BLaER1 (cell line): ENCODE measurements around the gene NTM.

ENCODE experiments used
- H3K27ac ChIP-seq: shearing (Covaris generic); formaldehyde crosslinking; 2 replicates; pipeline ENCODE4 v1.8.1; 2022
- H3K27me3 ChIP-seq: shearing (Covaris generic); formaldehyde crosslinking; 2 replicates; pipeline ENCODE4 v1.8.1; 2022
- H3K36me3 ChIP-seq: shearing (Covaris generic); formaldehyde crosslinking; 2 replicates; pipeline ENCODE4 v1.8.1; 2022
- H3K4me1 ChIP-seq: shearing (Covaris generic); formaldehyde crosslinking; 2 replicates; pipeline ENCODE4 v1.8.1; 2022
- H3K4me2 ChIP-seq: shearing (Covaris generic); formaldehyde crosslinking; 2 replicates; pipeline ENCODE4 v1.8.1; 2022
- H3K4me3 ChIP-seq: shearing (Covaris generic); formaldehyde crosslinking; 2 replicates; pipeline ENCODE4 v1.8.1; 2022
- H3K9ac ChIP-seq: shearing (Covaris generic); formaldehyde crosslinking; 2 replicates; pipeline ENCODE4 v1.8.1; 2022
- H3K9me3 ChIP-seq: shearing (Covaris generic); formaldehyde crosslinking; 2 replicates; pipeline ENCODE4 v1.8.1; 2022
- H4K20me1 ChIP-seq: shearing (Covaris generic); formaldehyde crosslinking; 2 replicates; pipeline ENCODE4 v1.8.1; 2022
- Cebpa-rat ChIP-seq: shearing (Covaris generic); IDR thresholded peaks from 2 replicates; pipeline ENCODE4 v1.8.1; 2022

The NTM gene

GRCh38 chr11:132137289-132137980 is 767.0 kb downstream of the NTM start:
- no peak for TF ChIP-seq Cebpa-rat

GRCh38 chr11:132137981-132138313 is 767.5 kb downstream of the NTM start:
- no peaks in the 10 kb centered on the region for H3K9me3 ChIP-seq
- no peaks in the 10 kb centered on the region for H4K20me1 ChIP-seq
- no peak overlapping the region for H3K27ac ChIP-seq
- no peak overlapping the region for H3K4me2 ChIP-seq
- no peaks in the 10 kb centered on the region for H3K27me3 ChIP-seq
- no peak overlapping the region for H3K9ac ChIP-seq
- no peak for TF ChIP-seq Cebpa-rat
- H3K4me3 ChIP-seq: no peak overlapping the region
- no peaks in the 10 kb centered on the region for H3K36me3 ChIP-seq
- H3K4me1 ChIP-seq: no peaks in the 10 kb centered on the region

More at GRCh38 chr11:132137289-132137980, 767.0 kb downstream of the NTM start:
- Histone ChIP-seq H3K4me2 (no peak overlapping the region), H3K9me3 (no peaks in the 10 kb centered on the region), H3K4me3 (no peak overlapping the region), H3K4me1 (no peaks in the 10 kb centered on the region), H3K27ac (no peak overlapping the region), H3K9ac (no peak overlapping the region), H3K36me3 (no peaks in the 10 kb centered on the region), H4K20me1 (no peaks in the 10 kb centered on the region), H3K27me3 (no peaks in the 10 kb centered on the region)

- no peak overlapping the region for H3K27ac ChIP-seq
These were observed 768.8 kb downstream of the NTM start for GRCh38 chr11:132139181-132139580.

GRCh38 chr11:132140056-132140455 is 769.6 kb downstream of the NTM start:
- no peaks in the 10 kb centered on the region for H3K9me3 ChIP-seq
- no peaks in the 10 kb centered on the region for H3K36me3 ChIP-seq
- no peak overlapping the region for H3K4me2 ChIP-seq
- no peak for TF ChIP-seq Cebpa-rat
- H3K27ac ChIP-seq: no peak overlapping the region
- no peaks in the 10 kb centered on the region for H4K20me1 ChIP-seq
- no peak overlapping the region for H3K4me3 ChIP-seq
- H3K27me3 ChIP-seq: no peaks in the 10 kb centered on the region
- no peak overlapping the region for H3K9ac ChIP-seq
- H3K4me1 ChIP-seq: no peaks in the 10 kb centered on the region

More at GRCh38 chr11:132139181-132139580, 768.8 kb downstream of the NTM start:
- no peaks in the 10 kb centered on the region for H3K9me3 ChIP-seq
- no peak overlapping the region for H3K4me3 ChIP-seq
- no peaks in the 10 kb centered on the region for H3K27me3 ChIP-seq
- H3K36me3 ChIP-seq: no peaks in the 10 kb centered on the region
- no peak overlapping the region for H3K4me2 ChIP-seq
- H4K20me1 ChIP-seq: no peaks in the 10 kb centered on the region
- H3K9ac ChIP-seq: no peak overlapping the region
- H3K4me1 ChIP-seq: no peaks in the 10 kb centered on the region
- no peak for TF ChIP-seq Cebpa-rat

- no peaks in the 10 kb centered on the region for H3K36me3 ChIP-seq
- H3K27ac ChIP-seq: no peak overlapping the region
- no peaks in the 10 kb centered on the region for H4K20me1 ChIP-seq
- no peak overlapping the region for H3K4me3 ChIP-seq
- no peak for TF ChIP-seq Cebpa-rat
- H3K4me1 ChIP-seq: no peaks in the 10 kb centered on the region
- no peak overlapping the region for H3K9ac ChIP-seq
- no peaks in the 10 kb centered on the region for H3K27me3 ChIP-seq
- H3K9me3 ChIP-seq: no peaks in the 10 kb centered on the region
- no peak overlapping the region for H3K4me2 ChIP-seq
These were observed 771.7 kb downstream of the NTM start for GRCh38 chr11:132142121-132142520.

GRCh38 chr11:132142554-132142953 is 772.1 kb downstream of the NTM start:
- Histone ChIP-seq H3K27me3 (no peaks in the 10 kb centered on the region), H3K9me3 (no peaks in the 10 kb centered on the region), H4K20me1 (no peaks in the 10 kb centered on the region), H3K9ac (no peak overlapping the region), H3K36me3 (no peaks in the 10 kb centered on the region), H3K4me1 (no peaks in the 10 kb centered on the region), H3K27ac (no peak overlapping the region), H3K4me3 (no peak overlapping the region), H3K4me2 (no peak overlapping the region)
- no peak for TF ChIP-seq Cebpa-rat

- H3K4me2 ChIP-seq: no peak overlapping the region
- no peak overlapping the region for H3K4me3 ChIP-seq
- H3K4me1 ChIP-seq: no peaks in the 10 kb centered on the region
- H3K9ac ChIP-seq: no peak overlapping the region
- H3K36me3 ChIP-seq: no peaks in the 10 kb centered on the region
- no peaks in the 10 kb centered on the region for H3K27me3 ChIP-seq
- TF ChIP-seq Cebpa-rat: no peak
- no peaks in the 10 kb centered on the region for H4K20me1 ChIP-seq
- no peak overlapping the region for H3K27ac ChIP-seq
- H3K9me3 ChIP-seq: no peaks in the 10 kb centered on the region
These were observed 777.0 kb downstream of the NTM start for GRCh38 chr11:132147464-132147863.

- Histone ChIP-seq H3K36me3 (no peaks in the 10 kb centered on the region), H3K9me3 (no peaks in the 10 kb centered on the region), H3K4me1 (no peaks in the 10 kb centered on the region), H4K20me1 (no peaks in the 10 kb centered on the region), H3K4me3 (no peak overlapping the region), H3K27me3 (no peaks in the 10 kb centered on the region), H3K4me2 (no peak overlapping the region), H3K9ac (no peak overlapping the region), H3K27ac (no peak overlapping the region)
- TF ChIP-seq Cebpa-rat: no peak
These were observed 784.4 kb downstream of the NTM start for GRCh38 chr11:132154781-132155180.

- Histone ChIP-seq H4K20me1 (no peaks in the 10 kb centered on the region), H3K9me3 (no peaks in the 10 kb centered on the region), H3K27ac (no peak overlapping the region), H3K36me3 (no peaks in the 10 kb centered on the region), H3K9ac (no peak overlapping the region), H3K27me3 (no peaks in the 10 kb centered on the region), H3K4me3 (no peak overlapping the region), H3K4me2 (no peak overlapping the region), H3K4me1 (no peaks in the 10 kb centered on the region)
- TF ChIP-seq Cebpa-rat: no peak
These were observed 787.7 kb downstream of the NTM start for GRCh38 chr11:132158091-132158490.

GRCh38 chr11:132158696-132159095 is 788.3 kb downstream of the NTM start:
- H3K27ac ChIP-seq: no peak overlapping the region
- no peak overlapping the region for H3K4me2 ChIP-seq
- H3K9me3 ChIP-seq: no peaks in the 10 kb centered on the region
- H3K4me1 ChIP-seq: no peaks in the 10 kb centered on the region
- H4K20me1 ChIP-seq: no peaks in the 10 kb centered on the region
- TF ChIP-seq Cebpa-rat: no peak
- H3K4me3 ChIP-seq: no peak overlapping the region
- H3K36me3 ChIP-seq: no peaks in the 10 kb centered on the region
- H3K9ac ChIP-seq: no peak overlapping the region
- no peaks in the 10 kb centered on the region for H3K27me3 ChIP-seq
